Measurements from ENCODE around the gene NONO. TPM values are rescaled to one million over a fixed set of nuclear protein-coding genes. Genes with fewer than 3 reads are reported as not detected.
A peak's percentile ranks its signal among the peaks of the same experiment; 100 is the strongest.

Gene NONO
- 696 TPM for total RNA-seq (ENCODE audit: unreplicated experiment)
- long read RNA-seq, transcript NONO-202 (11 exons, 2,606 nt), result minor isoform, 26 of 294 reads
- long read RNA-seq, transcript NONO-201 (12 exons, 2,713 nt), result major isoform, 216 of 294 reads
- long read RNA-seq, partial matches to known transcripts, result 35 of 294 reads
- long read RNA-seq, other reads (novel, unspliced or antisense), result 14 of 294 reads

- no peak for TF ChIP-seq CTCF (IDR thresholded peaks at IDR 0.05; ENCODE audit: partially characterized antibody, unreplicated experiment)
- peaks cover 7% of the 10 kb centered on the region for H3K9me3 Mint-ChIP-seq (ENCODE audit: unreplicated experiment)
- no peaks in the 10 kb centered on the region for H3K4me1 Mint-ChIP-seq (ENCODE audit: low read depth, unreplicated experiment)
- peaks cover 4% of the 10 kb centered on the region for H3K27me3 Mint-ChIP-seq (ENCODE audit: unreplicated experiment)
- DNase-seq, result peak; percentile 75
- H3K4me3 Mint-ChIP-seq (ENCODE audit: unreplicated experiment), result peak within 1 kb of the TSS; percentile 96
- H3K36me3 Mint-ChIP-seq (ENCODE audit: unreplicated experiment), result no peaks in the 10 kb centered on the region
- peak within 1 kb of the TSS; percentile 99 for H3K27ac Mint-ChIP-seq (ENCODE audit: unreplicated experiment)
These were observed at the start of gene NONO for GRCh38 chrX:71283403-71284143. TSS of gene NONO (plus strand) at chrX:71283635. CDS start at chrX:71290638, 7,003 bp downstream.

GRCh38 chrX:71235482-71235881 is 48.0 kb upstream of the NONO start:
- H3K4me3 Mint-ChIP-seq (ENCODE audit: unreplicated experiment), result no peak overlapping the region
- H3K9me3 Mint-ChIP-seq (ENCODE audit: unreplicated experiment), result peaks cover 3% of the 10 kb centered on the region
- DNase-seq, result no peak
- no peak overlapping the region for H3K27ac Mint-ChIP-seq (ENCODE audit: unreplicated experiment)
- H3K36me3 Mint-ChIP-seq (ENCODE audit: unreplicated experiment), result no peaks in the 10 kb centered on the region
- H3K27me3 Mint-ChIP-seq (ENCODE audit: unreplicated experiment), result peaks cover 2% of the 10 kb centered on the region
- no peaks in the 10 kb centered on the region for H3K4me1 Mint-ChIP-seq (ENCODE audit: low read depth, unreplicated experiment)
- no peak for TF ChIP-seq CTCF (IDR thresholded peaks at IDR 0.05; ENCODE audit: partially characterized antibody, unreplicated experiment)

GRCh38 chrX:71236836-71237235 is 46.6 kb upstream of the NONO start:
- H3K36me3 Mint-ChIP-seq (ENCODE audit: unreplicated experiment), result no peaks in the 10 kb centered on the region
- no peak for TF ChIP-seq CTCF (IDR thresholded peaks at IDR 0.05; ENCODE audit: partially characterized antibody, unreplicated experiment)
- H3K9me3 Mint-ChIP-seq (ENCODE audit: unreplicated experiment), result peaks cover 3% of the 10 kb centered on the region
- DNase-seq, result no peak
- no peak overlapping the region for H3K27ac Mint-ChIP-seq (ENCODE audit: unreplicated experiment)
- H3K4me3 Mint-ChIP-seq (ENCODE audit: unreplicated experiment), result no peak overlapping the region
- peaks cover 2% of the 10 kb centered on the region for H3K27me3 Mint-ChIP-seq (ENCODE audit: unreplicated experiment)
- H3K4me1 Mint-ChIP-seq (ENCODE audit: low read depth, unreplicated experiment), result no peaks in the 10 kb centered on the region

- no peak for DNase-seq
- H3K4me1 Mint-ChIP-seq (ENCODE audit: low read depth, unreplicated experiment), result no peaks in the 10 kb centered on the region
- H3K27ac Mint-ChIP-seq (ENCODE audit: unreplicated experiment), result no peak overlapping the region
- no peaks in the 10 kb centered on the region for H3K36me3 Mint-ChIP-seq (ENCODE audit: unreplicated experiment)
- peaks cover 2% of the 10 kb centered on the region for H3K27me3 Mint-ChIP-seq (ENCODE audit: unreplicated experiment)
- H3K9me3 Mint-ChIP-seq (ENCODE audit: unreplicated experiment), result peaks cover 3% of the 10 kb centered on the region
- H3K4me3 Mint-ChIP-seq (ENCODE audit: unreplicated experiment), result no peak overlapping the region
- TF ChIP-seq CTCF (IDR thresholded peaks at IDR 0.05; ENCODE audit: partially characterized antibody, unreplicated experiment), result no peak
These were observed 43.7 kb upstream of the NONO start for GRCh38 chrX:71239781-71240180.

GRCh38 chrX:71241301-71241700 is 42.1 kb upstream of the NONO start:
- Mint-ChIP-seq H3K27me3 (ENCODE audit: unreplicated experiment) (peaks cover 2% of the 10 kb centered on the region), H3K27ac (ENCODE audit: unreplicated experiment) (no peak overlapping the region), H3K4me1 (ENCODE audit: low read depth, unreplicated experiment) (no peaks in the 10 kb centered on the region), H3K9me3 (ENCODE audit: unreplicated experiment) (peaks cover 6% of the 10 kb centered on the region), H3K36me3 (ENCODE audit: unreplicated experiment) (no peaks in the 10 kb centered on the region), H3K4me3 (ENCODE audit: unreplicated experiment) (no peak overlapping the region)
- TF ChIP-seq CTCF (IDR thresholded peaks at IDR 0.05; ENCODE audit: partially characterized antibody, unreplicated experiment), result no peak
- DNase-seq, result no peak

All from glutamatergic neuron (in vitro differentiated cells).